ENCODE data around the gene SLCO2A1. TPM values are rescaled to one million over a fixed set of nuclear protein-coding genes. Genes with fewer than 3 reads are reported as not detected.
A peak's percentile ranks its signal among the peaks of the same experiment; 100 is the strongest.

Gene SLCO2A1
- total RNA-seq, 4 donors from 2014 or later: 8.4 to 68.5 (median 22.7) TPM

GRCh38 chr3:133935843-133936769 lies 93.6 kb downstream of the SLCO2A1 start:
- Histone ChIP-seq H3K9me3 (no peaks in the 10 kb centered on the region), H3K27me3 (no peaks in the 10 kb centered on the region), H3K36me3 (no peaks in the 10 kb centered on the region), H3K27ac (peak overlapping the region in 1 of 4 donors; percentile 39), H3K4me1 (peaks cover 0 to 11% (median 3%) of the 10 kb centered on the region in 4 donors), H3K4me3 (no peak overlapping the region)
- TF ChIP-seq, protein P1, sequence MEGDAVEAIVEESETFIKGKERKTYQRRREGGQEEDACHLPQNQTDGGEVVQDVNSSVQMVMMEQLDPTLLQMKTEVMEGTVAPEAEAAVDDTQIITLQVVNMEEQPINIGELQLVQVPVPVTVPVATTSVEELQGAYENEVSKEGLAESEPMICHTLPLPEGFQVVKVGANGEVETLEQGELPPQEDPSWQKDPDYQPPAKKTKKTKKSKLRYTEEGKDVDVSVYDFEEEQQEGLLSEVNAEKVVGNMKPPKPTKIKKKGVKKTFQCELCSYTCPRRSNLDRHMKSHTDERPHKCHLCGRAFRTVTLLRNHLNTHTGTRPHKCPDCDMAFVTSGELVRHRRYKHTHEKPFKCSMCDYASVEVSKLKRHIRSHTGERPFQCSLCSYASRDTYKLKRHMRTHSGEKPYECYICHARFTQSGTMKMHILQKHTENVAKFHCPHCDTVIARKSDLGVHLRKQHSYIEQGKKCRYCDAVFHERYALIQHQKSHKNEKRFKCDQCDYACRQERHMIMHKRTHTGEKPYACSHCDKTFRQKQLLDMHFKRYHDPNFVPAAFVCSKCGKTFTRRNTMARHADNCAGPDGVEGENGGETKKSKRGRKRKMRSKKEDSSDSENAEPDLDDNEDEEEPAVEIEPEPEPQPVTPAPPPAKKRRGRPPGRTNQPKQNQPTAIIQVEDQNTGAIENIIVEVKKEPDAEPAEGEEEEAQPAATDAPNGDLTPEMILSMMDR (IDR thresholded peaks at IDR 0.05): no peak
- TF ChIP-seq EP300 (IDR thresholded peaks at IDR 0.05; ENCODE audit: low read depth): no peak
- TF ChIP-seq POLR2A (IDR thresholded peaks at IDR 0.05): no peak
- TF ChIP-seq POLR2AphosphoS5 (IDR thresholded peaks at IDR 0.05): no peak
- WGBS, 2 donors (ENCODE audit: low coverage in 1 of 2): 89% methylated on average over 13 of the region's 13 CpGs; no CpG with 5 or more reads in 1 of the 2 donors
- DNase-seq: no peak
- in situ Hi-C loops (cut with MboI; ENCODE audit: low pct_ligation_motif_present in 1 of 4, low pct_unique_long_range_greater_than_20kb in 1 of 4, low sequenced_read_pairs in 3 of 4) (loop anchor here in 2 of 4 donors (25.0 kb wide), 1 partner anchor 1199 kb away; no protein-coding TSS in a partner anchor), intact Hi-C loops (cut with DNase I; ENCODE audit: low total_unique reads) (no loop called here)

DNA sequence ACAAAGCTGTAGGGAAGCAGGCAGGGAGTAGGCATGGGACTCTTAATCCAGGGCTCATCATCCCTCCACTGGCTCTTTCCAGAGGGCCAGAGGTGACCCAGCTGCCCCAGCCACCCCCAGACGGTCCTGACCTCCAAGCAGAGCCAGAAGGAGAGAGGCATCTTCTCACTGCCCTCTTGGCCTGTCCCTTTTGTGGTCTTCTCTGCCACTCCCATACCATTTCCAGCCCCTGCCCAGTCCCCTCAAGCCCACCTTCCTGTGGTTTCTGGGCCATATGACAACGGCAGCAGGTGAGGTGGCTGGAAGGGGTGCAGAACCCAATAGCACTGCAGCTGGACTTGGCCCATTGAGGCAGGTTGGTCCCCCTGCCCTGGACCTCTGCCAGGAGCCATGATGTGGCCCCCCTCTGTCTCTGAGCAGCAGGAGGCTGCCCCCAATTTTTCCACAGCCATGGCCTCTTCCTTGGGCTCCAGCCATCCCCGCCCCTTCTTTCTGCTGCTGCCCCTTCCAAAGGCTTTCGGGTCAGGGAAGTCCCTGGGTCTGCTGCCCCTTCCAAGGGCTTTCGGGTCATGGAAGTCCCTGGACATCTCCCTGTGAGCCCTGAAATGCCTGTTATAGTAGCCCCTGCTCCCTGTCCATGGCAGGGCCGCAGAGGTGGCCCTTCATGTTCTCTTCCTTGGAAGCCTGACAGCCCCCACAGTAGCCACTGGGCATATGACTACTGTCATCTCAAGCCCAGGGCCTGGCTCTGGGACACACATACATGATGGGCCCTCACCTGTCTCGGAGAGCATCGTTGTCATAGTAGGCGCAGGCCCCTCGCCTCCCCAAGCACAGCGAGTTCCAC lies 94.5 kb downstream of the SLCO2A1 start:
- Histone ChIP-seq H3K9me3 (no peaks in the 10 kb centered on the region), H3K4me1 (peaks cover 0 to 11% (median 3%) of the 10 kb centered on the region in 4 donors), H3K27me3 (no peaks in the 10 kb centered on the region), H3K36me3 (no peaks in the 10 kb centered on the region), H3K4me3 (no peak overlapping the region), H3K27ac (peak overlapping the region in 3 of 4 donors; percentile 39 to 72 (median 43))
- in situ Hi-C loops (cut with MboI; ENCODE audit: low pct_ligation_motif_present in 1 of 4, low pct_unique_long_range_greater_than_20kb in 1 of 4, low sequenced_read_pairs in 3 of 4): loop anchor here in 2 of 4 donors (25.0 kb wide), 1 partner anchor 1198 kb away; no protein-coding TSS in a partner anchor
- WGBS, 2 donors (ENCODE audit: low coverage in 1 of 2): 89 to 100% methylated on average over 1 to 11 of the region's 11 CpGs
- intact Hi-C loops (cut with DNase I; ENCODE audit: low total_unique reads): no loop called here
- DNase-seq: no peak
- TF ChIP-seq POLR2AphosphoS5 (IDR thresholded peaks at IDR 0.05) (no peak), EP300 (IDR thresholded peaks at IDR 0.05; ENCODE audit: low read depth) (no peak), POLR2A (IDR thresholded peaks at IDR 0.05) (no peak)
- TF ChIP-seq, protein P1 (IDR thresholded peaks at IDR 0.05): no peak

GRCh38 chr3:133934073-133934970 lies 95.4 kb downstream of the SLCO2A1 start:
- peaks cover 0 to 11% (median 3%) of the 10 kb centered on the region in 4 donors for H3K4me1 ChIP-seq
- H3K9me3 ChIP-seq: no peaks in the 10 kb centered on the region
- DNase-seq: peak; percentile 76
- WGBS, 2 donors (ENCODE audit: low coverage in 1 of 2): 0 to 66% methylated on average over 1 to 10 of the region's 10 CpGs
- peak overlapping the region in 3 of 4 donors; percentile 43 to 72 (median 65) for H3K27ac ChIP-seq
- H3K4me3 ChIP-seq: no peak overlapping the region
- no peaks in the 10 kb centered on the region for H3K27me3 ChIP-seq
- no peaks in the 10 kb centered on the region for H3K36me3 ChIP-seq
- peak in 1 of 3 donors; percentile 23 for TF ChIP-seq POLR2AphosphoS5 (IDR thresholded peaks at IDR 0.05)
- TF ChIP-seq, protein P1 (IDR thresholded peaks at IDR 0.05): no peak
- intact Hi-C loops (cut with DNase I; ENCODE audit: low total_unique reads) (no loop called here), in situ Hi-C loops (cut with MboI; ENCODE audit: low pct_ligation_motif_present in 1 of 4, low pct_unique_long_range_greater_than_20kb in 1 of 4, low sequenced_read_pairs in 3 of 4) (loop anchor here in 2 of 4 donors (25.0 kb wide), 1 partner anchor 1197 kb away; no protein-coding TSS in a partner anchor)
